GM23248 (cell line): ENCODE measurements around the gene ORM1.

Source experiments
- EZH2 ChIP-seq: fragments of 200-600 bp; sonication (generic); IDR thresholded peaks from 2 replicates; pipeline ENCODE4 v1.6.1; 2018; ENCODE audit warnings: antibody characterized with exemption, mild to moderate bottlenecking; ENCODE audit not compliant: insufficient read depth, poor library complexity, severe bottlenecking
- EZH2phosphoT487 ChIP-seq: fragments of 200-600 bp; sonication (generic); IDR thresholded peaks from 2 replicates; pipeline ENCODE4 v1.6.1; 2018; ENCODE audit warnings: antibody characterized with exemption, moderate library complexity, mild to moderate bottlenecking, low read depth; ENCODE audit not compliant: insufficient read depth

DNA sequence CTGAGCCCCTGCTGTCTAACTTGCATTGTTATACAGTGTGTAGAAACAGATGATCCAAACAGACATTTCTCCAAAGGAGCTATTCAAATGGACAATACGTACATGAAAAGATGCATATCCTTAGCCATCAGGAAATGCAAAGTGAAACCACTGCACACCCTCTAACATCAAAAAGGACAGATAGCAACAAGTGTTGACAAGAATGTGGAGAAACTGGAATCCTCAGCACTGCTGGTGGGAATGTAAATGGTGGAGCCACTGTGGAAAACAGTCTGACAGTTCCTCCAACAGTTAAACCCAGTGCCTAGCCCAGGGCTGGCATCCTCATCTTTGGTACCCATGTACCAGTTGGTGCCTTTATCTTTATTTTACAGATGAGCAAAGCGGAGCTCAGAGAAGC lies 15.3 kb downstream of the ORM1 start:
- TF ChIP-seq EZH2phosphoT487 (no peak), EZH2 (no peak)
